LNCaP clone FGC (cell line): ENCODE results near the gene TENM4.

Experiments used
- DNase-seq: peaks from one replicate; pipeline ENCODE4 v3.0.0-alpha.2; 2011; ENCODE audit warnings: low read depth
- H3K4me3 ChIP-seq: 2 replicates; pipeline ENCODE4 v1.5.1; 2011; ENCODE audit warnings: mild to moderate bottlenecking, low read depth, low read length, control low read depth
- CTCF ChIP-seq: IDR thresholded peaks from 2 replicates; pipeline ENCODE4 v1.5.1; 2012; ENCODE audit warnings: mild to moderate bottlenecking; ENCODE audit not compliant: control insufficient read depth, insufficient read depth; ENCODE audit errors: extremely low read depth

The TENM4 gene

GRCh38 chr11:79332017-79332416 is 108.8 kb downstream of the TENM4 start:
- no peak for DNase-seq
- H3K4me3 ChIP-seq, result no peak overlapping the region
- TF ChIP-seq CTCF, result no peak

- H3K4me3 ChIP-seq, result no peak overlapping the region
- TF ChIP-seq CTCF, result no peak
- no peak for DNase-seq
These were observed 109.5 kb downstream of the TENM4 start for GRCh38 chr11:79331203-79331901.

GRCh38 chr11:79330651-79331050 is 110.2 kb downstream of the TENM4 start:
- no peak for DNase-seq
- no peak for TF ChIP-seq CTCF
- no peak overlapping the region for H3K4me3 ChIP-seq

- TF ChIP-seq CTCF, result no peak
- DNase-seq, result no peak
- no peak overlapping the region for H3K4me3 ChIP-seq
These were observed 111.3 kb downstream of the TENM4 start for GRCh38 chr11:79329561-79329960.

GRCh38 chr11:79328402-79328801 is 112.4 kb downstream of the TENM4 start:
- TF ChIP-seq CTCF, result no peak
- no peak overlapping the region for H3K4me3 ChIP-seq
- DNase-seq, result no peak

GRCh38 chr11:79325851-79326250 is 115.0 kb downstream of the TENM4 start:
- no peak overlapping the region for H3K4me3 ChIP-seq
- no peak for TF ChIP-seq CTCF
- no peak for DNase-seq

GRCh38 chr11:79321263-79321662 is 119.6 kb downstream of the TENM4 start:
- no peak overlapping the region for H3K4me3 ChIP-seq
- TF ChIP-seq CTCF, result no peak
- no peak for DNase-seq
